HEK293 (cell line): Measurements from ENCODE around the gene LHX5.

ENCODE experiments used
- CTCF ChIA-PET: fragments of 350-600 bp; formaldehyde crosslinking; extraction: SDS; loops from one replicate; lab custom pipeline; 2021; ENCODE audit warnings: antibody characterized with exemption; lab: Yijun Ruan, JAX
- POLR2A ChIA-PET: fragments of 300-600 bp; formaldehyde crosslinking; extraction: SDS; loops from one replicate; lab custom pipeline; 2020; ENCODE audit warnings: antibody characterized with exemption, inconsistent platforms; lab: Yijun Ruan, JAX
- H3K27ac ChIP-seq: fragments of 200-500 bp; sonication (Bioruptor generic); 2 replicates; pipeline ENCODE4 v1.5.1; 2014; ENCODE audit warnings: low read depth, low read length, control low read depth, inconsistent platforms; ENCODE audit errors: extremely low read depth
- H3K36me3 ChIP-seq, 2 experiments: fragments of 200-500 bp in 1 of 2; sonication (Bioruptor generic) in 1 of 2; 1 replicate in 1 of 2; 2 replicates in 1 of 2; pipeline ENCODE4 v1.5.1; 2014 to 2017; ENCODE audit warnings: inconsistent platforms in 2 of 2, low read length in 2 of 2; ENCODE audit not compliant: control insufficient read depth in 2 of 2, insufficient read depth in 1 of 2
- H3K4me1 ChIP-seq: fragments of 200-500 bp; sonication (Bioruptor generic); 2 replicates; pipeline ENCODE4 v1.5.1; 2014; ENCODE audit warnings: mild to moderate bottlenecking, low read length, inconsistent platforms; ENCODE audit not compliant: control insufficient read depth, insufficient read depth
- H3K4me3 ChIP-seq: 2 replicates; pipeline ENCODE4 v1.5.1; 2011; ENCODE audit warnings: low read depth, mild to moderate bottlenecking, control low read depth, low read length, moderate library complexity
- H3K9me3 ChIP-seq: fragments of 200-500 bp; sonication (Bioruptor generic); 2 replicates; pipeline ENCODE4 v1.5.1; 2014; ENCODE audit warnings: low read depth, low read length, inconsistent platforms; ENCODE audit not compliant: control insufficient read depth, insufficient read depth
- BCL11A ChIP-seq: fragments of 450-650 bp; formaldehyde crosslinking; IDR thresholded peaks from 2 replicates; pipeline ENCODE4 v1.5.1; 2016; ENCODE audit warnings: low read depth, missing biosample characterization, missing genetic modification characterization
- EGR2 ChIP-seq: fragments of 450-650 bp; formaldehyde crosslinking; IDR thresholded peaks from 2 replicates; pipeline ENCODE4 v1.5.1; 2016; ENCODE audit warnings: low read depth, missing biosample characterization, missing genetic modification characterization
- GLI2 ChIP-seq: fragments of 450-650 bp; formaldehyde crosslinking; IDR thresholded peaks from 2 replicates; pipeline ENCODE4; 2017; ENCODE audit warnings: missing biosample characterization, missing genetic modification characterization, low read depth, borderline replicate concordance
- GLI4 ChIP-seq: fragments of 450-650 bp; formaldehyde crosslinking; IDR thresholded peaks from 2 replicates; pipeline ENCODE4 v1.5.1; 2016; ENCODE audit warnings: missing biosample characterization, missing genetic modification characterization
- GLIS2 ChIP-seq: fragments of 450-650 bp; formaldehyde crosslinking; IDR thresholded peaks from 2 replicates; pipeline ENCODE4 v1.5.1; 2016; ENCODE audit warnings: missing biosample characterization, missing genetic modification characterization
- HOXC10 ChIP-seq: sonication (generic); formaldehyde crosslinking; IDR thresholded peaks from 2 replicates; pipeline ENCODE4 v1.8.1; 2023; ENCODE audit warnings: mild to moderate bottlenecking, missing genetic modification reagents
- PATZ1 ChIP-seq: fragments of 450-650 bp; formaldehyde crosslinking; IDR thresholded peaks from 2 replicates; pipeline ENCODE4 v1.5.1; 2016; ENCODE audit warnings: missing biosample characterization, missing genetic modification characterization
- SP2 ChIP-seq: fragments of 450-650 bp; formaldehyde crosslinking; IDR thresholded peaks from 2 replicates; pipeline ENCODE4 v1.5.1; 2016; ENCODE audit warnings: missing biosample characterization, missing genetic modification characterization
- ZBTB6 ChIP-seq: fragments of 450-650 bp; formaldehyde crosslinking; IDR thresholded peaks from 2 replicates; pipeline ENCODE4 v1.5.1; 2017; ENCODE audit warnings: missing biosample characterization, missing genetic modification characterization
- ZEB2 ChIP-seq: fragments of 450-650 bp; formaldehyde crosslinking; IDR thresholded peaks from 2 replicates; pipeline ENCODE4 v1.5.1; 2016; ENCODE audit warnings: missing biosample characterization, missing genetic modification characterization
- ZFHX2 ChIP-seq: fragments of 450-650 bp; formaldehyde crosslinking; conservative IDR thresholded peaks from 2 replicates; pipeline ENCODE4 v1.5.1; 2016; ENCODE audit warnings: missing biosample characterization, missing genetic modification characterization
- ZNF121 ChIP-seq: fragments of 450-650 bp; formaldehyde crosslinking; IDR thresholded peaks from 2 replicates; pipeline ENCODE4 v1.5.1; 2016; ENCODE audit warnings: missing biosample characterization, missing genetic modification characterization
- ZNF146 ChIP-seq: fragments of 450-650 bp; formaldehyde crosslinking; IDR thresholded peaks from 2 replicates; pipeline ENCODE4 v1.5.1; 2016; ENCODE audit warnings: missing biosample characterization, missing genetic modification characterization
- ZNF148 ChIP-seq: fragments of 450-650 bp; formaldehyde crosslinking; IDR thresholded peaks from 2 replicates; pipeline ENCODE4 v1.5.0; 2017; ENCODE audit warnings: missing biosample characterization, missing genetic modification characterization, borderline replicate concordance
- ZNF211 ChIP-seq: fragments of 450-650 bp; formaldehyde crosslinking; IDR thresholded peaks from 2 replicates; pipeline ENCODE4 v1.5.1; 2016; ENCODE audit warnings: low read depth, missing biosample characterization, missing genetic modification characterization
- ZNF335 ChIP-seq: fragments of 450-650 bp; formaldehyde crosslinking; conservative IDR thresholded peaks from 2 replicates; pipeline ENCODE4 v1.5.1; 2016; ENCODE audit warnings: missing biosample characterization, missing genetic modification characterization
- ZNF398 ChIP-seq: fragments of 450-650 bp; formaldehyde crosslinking; IDR thresholded peaks from 2 replicates; pipeline ENCODE4 v1.5.1; 2017; ENCODE audit warnings: missing biosample characterization, missing genetic modification characterization
- ZNF48 ChIP-seq: fragments of 450-650 bp; formaldehyde crosslinking; IDR thresholded peaks from 2 replicates; pipeline ENCODE4 v1.5.1; 2016; ENCODE audit warnings: missing biosample characterization, missing genetic modification characterization
- ZNF510 ChIP-seq: fragments of 450-650 bp; formaldehyde crosslinking; IDR thresholded peaks from 2 replicates; pipeline ENCODE4 v1.5.1; 2018; ENCODE audit warnings: mild to moderate bottlenecking, missing genetic modification characterization, missing biosample characterization; ENCODE audit not compliant: insufficient replicate concordance
- ZNF626 ChIP-seq: fragments of 450-650 bp; sonication (Bioruptor Pico); formaldehyde crosslinking; IDR thresholded peaks from 2 replicates; pipeline ENCODE4 v1.5.1; 2018; ENCODE audit warnings: missing biosample characterization, missing genetic modification characterization, inconsistent platforms
- ZNF776 ChIP-seq: fragments of 450-650 bp; formaldehyde crosslinking; IDR thresholded peaks from 2 replicates; pipeline ENCODE4 v1.5.0; 2017; ENCODE audit warnings: missing biosample characterization, missing genetic modification characterization, borderline replicate concordance
- ZNF777 ChIP-seq: fragments of 450-650 bp; formaldehyde crosslinking; IDR thresholded peaks from 2 replicates; pipeline ENCODE4 v1.5.1; 2017; ENCODE audit warnings: missing biosample characterization, missing genetic modification characterization, borderline replicate concordance
- TF ChIP-seq, protein P1 (sequence below): fragments of 450-650 bp; formaldehyde crosslinking; IDR thresholded peaks from 2 replicates; pipeline ENCODE4 v1.5.1; 2016; ENCODE audit warnings: missing biosample characterization, missing genetic modification characterization
- TF ChIP-seq, protein P2 (sequence below): fragments of 450-650 bp; formaldehyde crosslinking; optimal IDR thresholded peaks from 2 replicates; pipeline ENCODE3; 2016; ENCODE audit warnings: missing biosample characterization, mild to moderate bottlenecking, missing genetic modification characterization

Gene LHX5

GRCh38 chr12:113467502-113468364 lies 3.9 kb downstream of the LHX5 start:
- ChIA-PET POLR2A (no interaction called here), CTCF (interaction anchor here (0.7 kb wide), 1 partner anchor 395 kb away, joined by 6 read pairs; no protein-coding TSS in a partner anchor)
- peak overlapping the region; percentile 10 for H3K4me3 ChIP-seq
- TF ChIP-seq, protein P1, sequence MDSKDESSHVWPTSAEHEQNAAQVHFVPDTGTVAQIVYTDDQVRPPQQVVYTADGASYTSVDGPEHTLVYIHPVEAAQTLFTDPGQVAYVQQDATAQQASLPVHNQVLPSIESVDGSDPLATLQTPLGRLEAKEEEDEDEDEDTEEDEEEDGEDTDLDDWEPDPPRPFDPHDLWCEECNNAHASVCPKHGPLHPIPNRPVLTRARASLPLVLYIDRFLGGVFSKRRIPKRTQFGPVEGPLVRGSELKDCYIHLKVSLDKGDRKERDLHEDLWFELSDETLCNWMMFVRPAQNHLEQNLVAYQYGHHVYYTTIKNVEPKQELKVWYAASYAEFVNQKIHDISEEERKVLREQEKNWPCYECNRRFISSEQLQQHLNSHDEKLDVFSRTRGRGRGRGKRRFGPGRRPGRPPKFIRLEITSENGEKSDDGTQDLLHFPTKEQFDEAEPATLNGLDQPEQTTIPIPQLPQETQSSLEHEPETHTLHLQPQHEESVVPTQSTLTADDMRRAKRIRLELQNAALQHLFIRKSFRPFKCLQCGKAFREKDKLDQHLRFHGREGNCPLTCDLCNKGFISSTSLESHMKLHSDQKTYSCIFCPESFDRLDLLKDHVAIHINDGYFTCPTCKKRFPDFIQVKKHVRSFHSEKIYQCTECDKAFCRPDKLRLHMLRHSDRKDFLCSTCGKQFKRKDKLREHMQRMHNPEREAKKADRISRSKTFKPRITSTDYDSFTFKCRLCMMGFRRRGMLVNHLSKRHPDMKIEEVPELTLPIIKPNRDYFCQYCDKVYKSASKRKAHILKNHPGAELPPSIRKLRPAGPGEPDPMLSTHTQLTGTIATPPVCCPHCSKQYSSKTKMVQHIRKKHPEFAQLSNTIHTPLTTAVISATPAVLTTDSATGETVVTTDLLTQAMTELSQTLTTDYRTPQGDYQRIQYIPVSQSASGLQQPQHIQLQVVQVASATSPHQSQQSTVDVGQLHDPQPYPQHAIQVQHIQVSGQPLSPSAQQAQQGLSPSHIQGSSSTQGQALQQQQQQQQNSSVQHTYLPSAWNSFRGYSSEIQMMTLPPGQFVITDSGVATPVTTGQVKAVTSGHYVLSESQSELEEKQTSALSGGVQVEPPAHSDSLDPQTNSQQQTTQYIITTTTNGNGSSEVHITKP (tag by site-specific recombination), result 0 out of 2 replicates have a peak, but pooled peaks have one; percentile 3
- TF ChIP-seq ZNF626 (tag by site-specific recombination) (no peak), ZNF398 (tag by site-specific recombination) (no peak), ZNF146 (tag by site-specific recombination) (no peak), ZNF510 (tag by site-specific recombination) (no peak), ZNF48 (tag by site-specific recombination) (no peak), GLI4 (tag by site-specific recombination) (no peak), GLIS2 (tag by site-specific recombination) (0 out of 2 replicates have a peak, but pooled peaks have one; percentile 38), ZNF777 (peak; percentile 66; the same call in 1 of the 2 replicates), PATZ1 (tag by site-specific recombination) (0 out of 2 replicates have a peak, but pooled peaks have one; percentile 20), ZNF148 (tag by site-specific recombination) (no peak), SP2 (tag by site-specific recombination) (no peak; the same call in 1 of the 2 replicates), ZNF121 (tag by site-specific recombination) (no peak), ZBTB6 (tag by site-specific recombination) (peak; percentile 18; the same call in 1 of the 2 replicates), ZNF335 (tag by site-specific recombination) (peak; percentile 34), GLI2 (no peak), ZNF776 (tag by site-specific recombination) (no peak), ZEB2 (tag by site-specific recombination) (no peak), ZFHX2 (tag by site-specific recombination) (peak; percentile 75), EGR2 (tag by site-specific recombination) (peak; percentile 61; the same call in 1 of the 2 replicates), ZNF211 (tag by site-specific recombination) (no peak), BCL11A (tag by site-specific recombination) (no peak), HOXC10 (CRISPR knock-in tag) (no peak)
- TF ChIP-seq, protein P2, sequence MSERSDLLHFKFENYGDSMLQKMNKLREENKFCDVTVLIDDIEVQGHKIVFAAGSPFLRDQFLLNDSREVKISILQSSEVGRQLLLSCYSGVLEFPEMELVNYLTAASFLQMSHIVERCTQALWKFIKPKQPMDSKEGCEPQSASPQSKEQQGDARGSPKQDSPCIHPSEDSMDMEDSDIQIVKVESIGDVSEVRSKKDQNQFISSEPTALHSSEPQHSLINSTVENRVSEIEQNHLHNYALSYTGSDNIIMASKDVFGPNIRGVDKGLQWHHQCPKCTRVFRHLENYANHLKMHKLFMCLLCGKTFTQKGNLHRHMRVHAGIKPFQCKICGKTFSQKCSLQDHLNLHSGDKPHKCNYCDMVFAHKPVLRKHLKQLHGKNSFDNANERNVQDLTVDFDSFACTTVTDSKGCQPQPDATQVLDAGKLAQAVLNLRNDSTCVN, result peak; percentile 52

More at GRCh38 chr12:113467502-113468364, 3.9 kb downstream of the LHX5 start:
- Histone ChIP-seq H3K36me3 (no peaks in the 10 kb centered on the region), H3K4me1 (no peaks in the 10 kb centered on the region), H3K9me3 (no peaks in the 10 kb centered on the region), H3K27ac (no peak overlapping the region)
